HepG2 (cell line): Measurements from ENCODE around the gene GALNT9. TPM values are rescaled to one million over a fixed set of nuclear protein-coding genes. Genes with fewer than 3 reads are reported as not detected.

Experiments
- ARNT ChIP-seq: fragments of 450-650 bp; IDR thresholded peaks from 2 replicates; pipeline ENCODE4 v1.6.1; 2017
- CCDC6 ChIP-seq: sonication (generic); formaldehyde crosslinking; IDR thresholded peaks from 2 replicates; pipeline ENCODE4 v1.8.1; 2022; ENCODE audit warnings: mild to moderate bottlenecking, missing genetic modification reagents, moderate library complexity
- EED ChIP-seq: sonication (generic); formaldehyde crosslinking; IDR thresholded peaks from 2 replicates; pipeline ENCODE4 v1.5.0; 2020; ENCODE audit warnings: mild to moderate bottlenecking, missing genetic modification reagents
- NR2F1 ChIP-seq, 2 experiments: fragments of 450-650 bp in 1 of 2; formaldehyde crosslinking in 1 of 2; IDR thresholded peaks; 2 replicates each; pipeline versions ENCODE4 v1.5.0 to v1.6.1; 2016 to 2020; ENCODE audit warnings: mild to moderate bottlenecking in 1 of 2, missing compliant biosample characterization in 1 of 2, missing genetic modification reagents in 1 of 2, moderate library complexity in 1 of 2
- NR2F2 ChIP-seq: IDR thresholded peaks from 2 replicates; pipeline ENCODE4 v1.6.1; 2012; ENCODE audit warnings: low read depth, inconsistent platforms, borderline replicate concordance
- PTBP1 ChIP-seq: fragments of 200-400 bp; formaldehyde crosslinking; IDR thresholded peaks from 2 replicates; pipeline ENCODE4 v1.6.1; 2018; ENCODE audit warnings: low read length, low read depth; ENCODE audit not compliant: poor library complexity, severe bottlenecking
- SNAI1 ChIP-seq: sonication (generic); formaldehyde crosslinking; IDR thresholded peaks from 2 replicates; pipeline ENCODE4 v1.5.0; 2020; ENCODE audit warnings: mild to moderate bottlenecking, missing genetic modification reagents, borderline replicate concordance
- TFE3 ChIP-seq: IDR thresholded peaks from 2 replicates; pipeline ENCODE4 v1.6.1; 2016
- ZFP1 ChIP-seq: IDR thresholded peaks from 2 replicates; pipeline ENCODE4 v1.6.1; 2016
- ZFP82 ChIP-seq: sonication (generic); formaldehyde crosslinking; IDR thresholded peaks from 2 replicates; pipeline ENCODE4 v1.5.1; 2020; ENCODE audit warnings: mild to moderate bottlenecking, missing genetic modification reagents, borderline replicate concordance
- ZFX ChIP-seq: sonication (generic); formaldehyde crosslinking; IDR thresholded peaks from 2 replicates; pipeline ENCODE4 v1.4.0; 2020; ENCODE audit warnings: mild to moderate bottlenecking, low read depth, missing genetic modification reagents, moderate library complexity
- ZNF264 ChIP-seq: sonication (generic); formaldehyde crosslinking; IDR thresholded peaks from 2 replicates; pipeline ENCODE4 v1.4.0; 2020; ENCODE audit warnings: missing genetic modification reagents
- ZNF451 ChIP-seq: sonication (generic); formaldehyde crosslinking; IDR thresholded peaks from 2 replicates; pipeline ENCODE4 v1.5.0; 2020; ENCODE audit warnings: mild to moderate bottlenecking, missing genetic modification reagents
- ZNF496 ChIP-seq: sonication (generic); formaldehyde crosslinking; IDR thresholded peaks from 2 replicates; pipeline ENCODE4 v1.8.1; 2023; ENCODE audit warnings: mild to moderate bottlenecking, moderate library complexity, missing genetic modification reagents; ENCODE audit not compliant: insufficient replicate concordance
- ZNF772 ChIP-seq: sonication (generic); formaldehyde crosslinking; IDR thresholded peaks from 2 replicates; pipeline ENCODE4 v1.5.0; 2020; ENCODE audit warnings: mild to moderate bottlenecking, missing genetic modification reagents
- polyA plus RNA-seq, 8 experiments: library from polyadenylated mRNA; depleted of rRNA in 3 of 8; stranded (reverse) in 7 of 8; unstranded in 1 of 8; fragments of >200 nt; fragmentation: Illumina TruSeq in 4 of 8; extraction: Trizol in 4 of 8; gene quantifications; 2 replicates each; pipeline versions ENCODE4 v1.2.1 to v1.2.3, GENCODE V29; 2011 to 2016; ENCODE audit warnings: low read depth in 4 of 8, missing spikeins in 1 of 8, mixed read lengths in 1 of 8; ENCODE audit not compliant: insufficient read depth in 1 of 8
- total RNA-seq, 5 experiments: library from RNA; depleted of rRNA; stranded (reverse); fragments of >200 nt; fragmentation: Illumina TruSeq; extraction: Trizol; gene quantifications; 2 replicates each; pipeline ENCODE4 v1.2.3, GENCODE V29; 2016; ENCODE audit warnings: low read depth in 1 of 5
- TF ChIP-seq, protein P1 (sequence below): IDR thresholded peaks from 2 replicates; pipeline ENCODE4 v1.6.1; 2012; ENCODE audit warnings: low read length, improper control_type of control experiment
- TF ChIP-seq, protein P2 (sequence below): IDR thresholded peaks from 2 replicates; pipeline ENCODE4 v1.6.1; 2016; ENCODE audit warnings: missing compliant biosample characterization, missing genetic modification reagents, borderline replicate concordance
- TF ChIP-seq, protein P3 (sequence below): sonication (generic); formaldehyde crosslinking; IDR thresholded peaks from 2 replicates; pipeline ENCODE4 v1.8.0; 2022; ENCODE audit warnings: low read depth, missing genetic modification reagents
- TF ChIP-seq, protein P4 (sequence below): sonication (generic); formaldehyde crosslinking; IDR thresholded peaks from 2 replicates; pipeline ENCODE4 v1.5.1; 2020; ENCODE audit warnings: mild to moderate bottlenecking, missing genetic modification reagents, borderline replicate concordance

Gene GALNT9
- total and polyA plus RNA-seq, 2 of the 13 experiments (the other 11 are each of a cell fraction or from before 2014, with no cell fraction given), result 0.04 TPM; not detected in 1

GRCh38 chr12:132154341-132154761, 175.0 kb downstream of the GALNT9 start (continued):
- TF ChIP-seq, protein P1, sequence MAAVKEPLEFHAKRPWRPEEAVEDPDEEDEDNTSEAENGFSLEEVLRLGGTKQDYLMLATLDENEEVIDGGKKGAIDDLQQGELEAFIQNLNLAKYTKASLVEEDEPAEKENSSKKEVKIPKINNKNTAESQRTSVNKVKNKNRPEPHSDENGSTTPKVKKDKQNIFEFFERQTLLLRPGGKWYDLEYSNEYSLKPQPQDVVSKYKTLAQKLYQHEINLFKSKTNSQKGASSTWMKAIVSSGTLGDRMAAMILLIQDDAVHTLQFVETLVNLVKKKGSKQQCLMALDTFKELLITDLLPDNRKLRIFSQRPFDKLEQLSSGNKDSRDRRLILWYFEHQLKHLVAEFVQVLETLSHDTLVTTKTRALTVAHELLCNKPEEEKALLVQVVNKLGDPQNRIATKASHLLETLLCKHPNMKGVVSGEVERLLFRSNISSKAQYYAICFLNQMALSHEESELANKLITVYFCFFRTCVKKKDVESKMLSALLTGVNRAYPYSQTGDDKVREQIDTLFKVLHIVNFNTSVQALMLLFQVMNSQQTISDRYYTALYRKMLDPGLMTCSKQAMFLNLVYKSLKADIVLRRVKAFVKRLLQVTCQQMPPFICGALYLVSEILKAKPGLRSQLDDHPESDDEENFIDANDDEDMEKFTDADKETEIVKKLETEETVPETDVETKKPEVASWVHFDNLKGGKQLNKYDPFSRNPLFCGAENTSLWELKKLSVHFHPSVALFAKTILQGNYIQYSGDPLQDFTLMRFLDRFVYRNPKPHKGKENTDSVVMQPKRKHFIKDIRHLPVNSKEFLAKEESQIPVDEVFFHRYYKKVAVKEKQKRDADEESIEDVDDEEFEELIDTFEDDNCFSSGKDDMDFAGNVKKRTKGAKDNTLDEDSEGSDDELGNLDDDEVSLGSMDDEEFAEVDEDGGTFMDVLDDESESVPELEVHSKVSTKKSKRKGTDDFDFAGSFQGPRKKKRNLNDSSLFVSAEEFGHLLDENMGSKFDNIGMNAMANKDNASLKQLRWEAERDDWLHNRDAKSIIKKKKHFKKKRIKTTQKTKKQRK, result no peak
- TF ChIP-seq, protein P2, sequence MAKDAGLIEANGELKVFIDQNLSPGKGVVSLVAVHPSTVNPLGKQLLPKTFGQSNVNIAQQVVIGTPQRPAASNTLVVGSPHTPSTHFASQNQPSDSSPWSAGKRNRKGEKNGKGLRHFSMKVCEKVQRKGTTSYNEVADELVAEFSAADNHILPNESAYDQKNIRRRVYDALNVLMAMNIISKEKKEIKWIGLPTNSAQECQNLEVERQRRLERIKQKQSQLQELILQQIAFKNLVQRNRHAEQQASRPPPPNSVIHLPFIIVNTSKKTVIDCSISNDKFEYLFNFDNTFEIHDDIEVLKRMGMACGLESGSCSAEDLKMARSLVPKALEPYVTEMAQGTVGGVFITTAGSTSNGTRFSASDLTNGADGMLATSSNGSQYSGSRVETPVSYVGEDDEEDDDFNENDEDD, result peak; percentile 52; the same call in 1 of the 2 replicates
- TF ChIP-seq PTBP1 (no peak), ZNF496 (no peak), ARNT (no peak), EED (CRISPR knock-in tag) (0 out of 2 replicates have a peak, but pooled peaks have one; percentile 66), ZNF264 (no peak), NR2F2 (no peak), ZNF451 (CRISPR knock-in tag) (no peak), ZNF772 (CRISPR knock-in tag) (no peak), NR2F1 (CRISPR knock-in tag; IDR thresholded peaks at IDR 0.05) (no peak), ZFP1 (no peak), ZFP82 (CRISPR knock-in tag) (no peak), TFE3 (CRISPR knock-in tag) (no peak), ZFX (CRISPR knock-in tag) (0 out of 2 replicates have a peak, but pooled peaks have one; percentile 16), SNAI1 (CRISPR knock-in tag) (no peak), CCDC6 (CRISPR knock-in tag) (no peak)
- TF ChIP-seq, protein P3, sequence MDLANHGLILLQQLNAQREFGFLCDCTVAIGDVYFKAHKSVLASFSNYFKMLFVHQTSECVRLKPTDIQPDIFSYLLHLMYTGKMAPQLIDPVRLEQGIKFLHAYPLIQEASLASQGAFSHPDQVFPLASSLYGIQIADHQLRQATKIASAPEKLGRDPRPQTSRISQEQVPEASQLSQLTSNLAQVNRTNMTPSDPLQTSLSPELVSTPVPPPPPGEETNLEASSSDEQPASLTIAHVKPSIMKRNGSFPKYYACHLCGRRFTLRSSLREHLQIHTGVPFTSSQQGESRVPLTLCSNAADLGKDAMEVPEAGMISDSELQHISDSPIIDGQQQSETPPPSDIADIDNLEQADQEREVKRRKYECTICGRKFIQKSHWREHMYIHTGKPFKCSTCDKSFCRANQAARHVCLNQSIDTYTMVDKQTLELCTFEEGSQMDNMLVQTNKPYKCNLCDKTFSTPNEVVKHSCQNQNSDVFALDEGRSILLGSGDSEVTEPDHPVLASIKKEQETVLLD (CRISPR knock-in tag), result no peak
- TF ChIP-seq, protein P4, sequence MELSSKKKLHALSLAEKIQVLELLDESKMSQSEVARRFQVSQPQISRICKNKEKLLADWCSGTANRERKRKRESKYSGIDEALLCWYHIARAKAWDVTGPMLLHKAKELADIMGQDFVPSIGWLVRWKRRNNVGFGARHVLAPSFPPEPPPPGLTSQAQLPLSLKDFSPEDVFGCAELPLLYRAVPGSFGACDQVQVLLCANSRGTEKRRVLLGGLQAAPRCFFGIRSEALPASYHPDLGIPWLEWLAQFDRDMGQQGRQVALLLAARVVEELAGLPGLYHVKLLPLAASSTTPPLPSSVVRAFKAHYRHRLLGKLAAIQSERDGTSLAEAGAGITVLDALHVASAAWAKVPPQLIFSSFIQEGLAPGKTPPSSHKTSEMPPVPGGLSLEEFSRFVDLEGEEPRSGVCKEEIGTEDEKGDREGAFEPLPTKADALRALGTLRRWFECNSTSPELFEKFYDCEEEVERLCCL, result no peak
